PC-9 (cell line): Measurements from ENCODE around the gene CDH13. TPM values are rescaled to one million over a fixed set of nuclear protein-coding genes. Genes with fewer than 3 reads are reported as not detected.

Experiments used
- BruUV-seq: library from RNA; stranded (reverse); fragments of 400-500 nt; replicated peaks from 2 replicates; lab custom pipeline; 2021; lab: Mats Ljungman, UMichigan
- CTCF ChIA-PET: fragments of 300-600 bp; sonication (Branson Sonifier 250); formaldehyde crosslinking; loops from one replicate; lab custom pipeline; 2022; ENCODE audit warnings: antibody characterized with exemption; lab: Charles Lee
- POLR2A ChIA-PET: fragments of 300-600 bp; sonication (Branson Sonifier 250); formaldehyde crosslinking; loops from one replicate; lab custom pipeline; 2022; ENCODE audit warnings: antibody characterized with exemption; ENCODE audit not compliant: unreplicated experiment; lab: Charles Lee
- DNase-seq, 2 experiments: peaks; one replicate each; pipeline versions ENCODE4 v3.0.0 to v3.0.0-alpha.2; 2015 to 2022; ENCODE audit warnings: mixed read lengths in 1 of 2
- H2AFZ ChIP-seq: fragments of 200-600 bp; sonication (generic); 2 replicates; pipeline ENCODE4 v1.8.1; 2017; ENCODE audit warnings: antibody characterized with exemption
- H3F3A ChIP-seq: fragments of 200-600 bp; sonication (generic); 2 replicates; pipeline ENCODE4 v1.8.1; 2017; ENCODE audit warnings: antibody characterized with exemption, mild to moderate bottlenecking, low read depth; ENCODE audit not compliant: insufficient read depth
- H3K27ac ChIP-seq: fragments of 200-600 bp; sonication (generic); 2 replicates; pipeline ENCODE4 v1.6.1; 2016; ENCODE audit warnings: mixed run types
- H3K27me3 ChIP-seq: fragments of 200-600 bp; sonication (generic); 2 replicates; pipeline ENCODE4 v1.6.1; 2016; ENCODE audit warnings: low read depth, mixed run types; ENCODE audit not compliant: insufficient read depth
- H3K36me3 ChIP-seq: fragments of 200-600 bp; sonication (generic); 2 replicates; pipeline ENCODE4 v1.6.1; 2016; ENCODE audit warnings: low read depth, mixed run types
- H3K4me1 ChIP-seq: fragments of 200-600 bp; sonication (generic); replicated peaks from 2 replicates; pipeline ENCODE4 v1.6.1; 2016; ENCODE audit warnings: mixed run types; ENCODE audit not compliant: insufficient read depth
- H3K4me2 ChIP-seq: fragments of 200-600 bp; sonication (generic); 2 replicates; pipeline ENCODE4 v1.6.1; 2017; ENCODE audit warnings: mixed run types
- H3K4me3 ChIP-seq: fragments of 200-600 bp; sonication (generic); 2 replicates; pipeline ENCODE4 v1.6.1; 2016; ENCODE audit warnings: mixed run types
- H3K79me2 ChIP-seq: fragments of 200-600 bp; sonication (generic); 2 replicates; pipeline ENCODE4 v1.6.1; 2017; ENCODE audit warnings: low read depth, mixed run types
- H3K9me2 ChIP-seq: fragments of 200-600 bp; sonication (generic); 2 replicates; pipeline ENCODE4 v1.8.1; 2017; ENCODE audit warnings: mild to moderate bottlenecking; ENCODE audit not compliant: insufficient read depth
- H3K9me3 ChIP-seq: fragments of 200-600 bp; sonication (generic); 2 replicates; pipeline ENCODE4 v1.8.1; 2016; ENCODE audit warnings: low read depth; ENCODE audit not compliant: insufficient read depth
- H4K20me1 ChIP-seq: fragments of 200-600 bp; sonication (generic); 2 replicates; pipeline ENCODE4 v1.8.1; 2017; ENCODE audit not compliant: insufficient read depth
- CTCF ChIP-seq: fragments of 200-600 bp; sonication (generic); conservative IDR thresholded peaks from 2 replicates; pipeline ENCODE4 v1.6.1; 2017; ENCODE audit warnings: mixed run types, antibody characterized with exemption, mild to moderate bottlenecking, moderate library complexity
- EZH2 ChIP-seq: fragments of 200-600 bp; sonication (generic); IDR thresholded peaks from 2 replicates; pipeline ENCODE4 v1.8.0; 2017; ENCODE audit warnings: antibody characterized with exemption, low read depth
- intact Hi-C: fragments of 100-400 bp; cut with micrococcal nuclease; formaldehyde crosslinking; loops from one replicate; pipeline ENCODE4 v1.10.0; 2022; ENCODE audit not compliant: unreplicated experiment
- total RNA-seq: library from RNA; stranded (reverse); gene quantifications from 2 replicates; pipeline ENCODE4 v1.2.3, GENCODE V29; 2021

Gene CDH13
- total RNA-seq, 1 experiment from 2014 or later, result 0.24 TPM

DNA sequence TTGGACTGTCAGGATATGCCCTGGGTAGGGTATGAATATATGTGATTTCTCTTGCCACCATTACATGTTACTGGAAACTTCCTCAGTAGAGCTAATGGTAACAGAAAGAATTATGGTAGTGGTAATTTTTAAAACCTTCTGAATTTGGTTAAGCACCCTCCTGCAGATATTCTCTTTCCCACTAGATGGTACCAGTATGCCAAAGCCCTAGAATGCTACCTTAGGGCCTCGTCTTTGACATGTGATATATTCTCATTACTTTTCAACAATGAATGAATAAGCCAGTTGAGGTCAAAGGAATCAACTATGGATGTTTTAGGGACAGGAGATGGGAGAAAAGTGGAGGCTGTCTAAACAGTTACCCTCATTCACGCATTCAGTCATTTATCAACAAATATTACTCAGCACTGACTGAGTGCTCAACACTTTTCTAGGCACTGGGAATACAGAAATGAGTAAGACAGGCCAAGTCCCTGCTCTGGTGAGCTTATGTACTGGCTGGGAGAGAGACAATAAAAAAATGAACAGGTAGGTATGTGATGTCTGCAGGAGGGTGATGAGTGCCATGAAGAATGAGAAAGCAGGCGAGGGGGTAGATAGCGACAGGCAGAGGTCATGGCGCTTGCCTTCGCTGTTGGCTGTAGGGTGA lies 14.7 kb downstream of the CDH13 start:
- Histone ChIP-seq H3K4me3 (no peak overlapping the region), H3K4me1 (no peaks in the 10 kb centered on the region), H3K9me3 (no peaks in the 10 kb centered on the region), H2AFZ (no peak overlapping the region), H3K9me2 (no peaks in the 10 kb centered on the region), H3F3A (no peaks in the 10 kb centered on the region), H4K20me1 (no peaks in the 10 kb centered on the region), H3K27ac (no peak overlapping the region), H3K4me2 (no peak overlapping the region), H3K27me3 (peaks cover 9% of the 10 kb centered on the region; the same call in 1 of the 2 replicates), H3K79me2 (no peaks in the 10 kb centered on the region), H3K36me3 (no peaks in the 10 kb centered on the region)
- intact Hi-C loops, result no loop called here
- CTCF ChIA-PET, result no interaction called here
- POLR2A ChIA-PET, result no interaction called here
- DNase-seq, result no peak
- TF ChIP-seq EZH2 (no peak), CTCF (no peak)
- BruUV-seq, result no TSS peak

GRCh38 chr16:82643136-82643535 lies 16.4 kb downstream of the CDH13 start:
- H3K27me3 ChIP-seq, result no peaks in the 10 kb centered on the region
- no peaks in the 10 kb centered on the region for H3K9me2 ChIP-seq
- DNase-seq, result no peak
- ChIA-PET CTCF (no interaction called here), POLR2A (interaction anchor here (0.6 kb wide), 1 partner anchor 10 kb away, joined by 9 read pairs; no protein-coding TSS in a partner anchor)
- H3K9me3 ChIP-seq, result no peaks in the 10 kb centered on the region
- no peaks in the 10 kb centered on the region for H3K36me3 ChIP-seq
- no peak overlapping the region for H2AFZ ChIP-seq
- intact Hi-C loops, result no loop called here
- no peaks in the 10 kb centered on the region for H3K79me2 ChIP-seq
- no peak overlapping the region for H3K4me2 ChIP-seq
- no peaks in the 10 kb centered on the region for H4K20me1 ChIP-seq
- no peak overlapping the region for H3K27ac ChIP-seq
- no peaks in the 10 kb centered on the region for H3F3A ChIP-seq
- TF ChIP-seq CTCF, result no peak
- TF ChIP-seq EZH2, result no peak
- no peak overlapping the region for H3K4me3 ChIP-seq
- H3K4me1 ChIP-seq, result no peaks in the 10 kb centered on the region
- BruUV-seq, result no TSS peak

- no peak for DNase-seq
- BruUV-seq, result no TSS peak
- TF ChIP-seq EZH2 (no peak), CTCF (no peak)
- no peak overlapping the region for H3K4me3 ChIP-seq
- POLR2A ChIA-PET, result no interaction called here
- CTCF ChIA-PET, result no interaction called here
- H4K20me1 ChIP-seq, result no peaks in the 10 kb centered on the region
- no peaks in the 10 kb centered on the region for H3K79me2 ChIP-seq
- intact Hi-C loops, result no loop called here
- H3K9me3 ChIP-seq, result no peaks in the 10 kb centered on the region
- no peak overlapping the region for H3K4me2 ChIP-seq
- no peaks in the 10 kb centered on the region for H3K9me2 ChIP-seq
- no peaks in the 10 kb centered on the region for H3K36me3 ChIP-seq
- H3K4me1 ChIP-seq, result no peaks in the 10 kb centered on the region
- no peaks in the 10 kb centered on the region for H3F3A ChIP-seq
- H2AFZ ChIP-seq, result no peak overlapping the region
- no peak overlapping the region for H3K27ac ChIP-seq
- H3K27me3 ChIP-seq, result no peaks in the 10 kb centered on the region
Observed at GRCh38 chr16:82643936-82644630, 17.3 kb downstream of the CDH13 start.
